ENCODE measurements around the gene ANKRD49.
A peak's percentile ranks its signal among the peaks of the same experiment; 100 is the strongest.
"Not testable (repeated sequence)": the region's sequence is repeated elsewhere in the genome, so short reads cannot be mapped to it uniquely, and the experiment has no call there.

The ANKRD49 gene, protein sequence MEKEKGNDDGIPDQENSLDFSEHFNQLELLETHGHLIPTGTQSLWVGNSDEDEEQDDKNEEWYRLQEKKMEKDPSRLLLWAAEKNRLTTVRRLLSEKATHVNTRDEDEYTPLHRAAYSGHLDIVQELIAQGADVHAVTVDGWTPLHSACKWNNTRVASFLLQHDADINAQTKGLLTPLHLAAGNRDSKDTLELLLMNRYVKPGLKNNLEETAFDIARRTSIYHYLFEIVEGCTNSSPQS

DNA sequence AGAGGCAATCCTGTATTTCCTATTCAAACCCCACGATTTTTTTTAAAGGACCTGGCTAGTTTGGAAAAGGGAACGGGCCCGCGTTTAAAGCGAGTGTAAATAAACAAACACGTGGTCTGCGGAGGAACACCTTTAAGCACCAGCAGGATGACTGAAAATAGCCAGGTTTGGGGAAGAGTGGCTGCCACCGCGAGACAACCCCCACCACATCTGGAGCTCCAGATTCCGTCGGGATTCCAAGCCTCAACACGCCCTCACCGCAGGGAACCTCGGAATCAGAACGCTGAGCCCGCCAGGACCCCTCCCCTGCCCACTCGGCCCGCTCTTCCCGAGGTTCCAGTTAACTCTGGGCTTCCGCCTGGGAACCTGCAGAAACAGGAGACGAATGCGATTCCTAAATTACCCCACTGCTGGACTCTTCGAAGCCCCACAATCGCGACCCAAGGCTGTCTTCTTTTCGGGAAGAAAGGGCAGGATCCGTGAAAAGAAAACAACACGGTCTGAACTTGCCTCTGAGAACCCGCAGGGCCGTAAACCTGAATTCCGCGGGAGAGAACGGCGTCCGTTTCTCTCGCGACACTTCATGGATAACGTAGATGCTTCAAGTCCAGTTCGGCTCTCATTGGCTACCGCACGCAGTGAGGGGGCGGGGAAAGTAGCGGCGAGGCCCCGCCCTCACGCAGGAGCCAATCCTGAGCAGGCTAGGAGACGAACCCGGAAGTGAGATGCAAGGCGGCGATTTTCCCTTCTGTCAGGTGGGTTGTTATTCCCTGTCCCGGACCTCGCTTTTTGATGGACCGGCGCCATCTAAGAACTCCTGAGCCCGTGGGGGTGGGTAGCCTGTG lies at the start of gene ANKRD49, which contains the start of gene MRE11:
Gene ANKRD49, plus strand, starts transcription at position 704 of the 845 bp plus-strand sequence. CDS start 2,710 bp downstream, outside the sequence.
Gene MRE11, minus strand, starts transcription at position 564 of the 845 bp plus-strand sequence. CDS start 1,043 bp downstream, outside the sequence.
- DNase-seq (ENCODE audit: low spot score), result peak; percentile 96

DNA sequence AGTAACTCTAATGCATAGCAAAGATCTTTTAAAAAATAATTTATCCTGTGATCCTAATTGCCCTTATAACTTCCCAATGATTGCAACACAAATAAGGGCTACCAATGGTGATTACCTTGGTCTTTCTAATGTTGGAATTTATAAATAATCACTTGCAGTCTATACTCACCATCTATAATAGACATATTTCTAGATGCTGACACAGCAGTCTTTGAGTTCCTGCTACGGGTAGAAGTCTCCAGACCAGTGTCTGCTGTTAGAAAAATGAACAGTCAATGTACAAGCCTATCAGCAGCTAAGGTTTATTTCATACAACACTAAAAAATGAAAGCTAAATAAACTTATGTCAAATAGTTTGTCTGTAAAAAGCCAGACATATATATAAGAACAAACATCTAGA lies 48.1 kb upstream of the ANKRD49 start:
- no peak for DNase-seq (ENCODE audit: low spot score)

DNA sequence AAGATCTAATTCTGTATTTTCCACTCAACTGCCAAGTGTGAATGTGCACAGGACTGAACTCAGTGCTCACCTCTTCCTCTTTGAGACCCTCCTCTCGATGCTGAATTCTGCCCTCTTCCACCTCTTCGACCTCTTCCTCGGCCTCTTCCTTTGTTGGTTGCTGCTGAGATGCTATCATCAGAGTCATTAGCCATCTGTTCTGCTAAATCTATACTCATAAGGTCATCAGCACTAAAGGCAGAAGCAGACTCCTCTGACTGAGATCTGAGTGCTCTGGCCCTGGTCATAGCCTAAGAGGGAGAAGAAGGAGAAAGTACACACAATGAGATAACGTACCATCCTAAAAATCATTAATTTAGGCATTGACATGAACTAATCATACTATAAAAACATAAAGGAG lies 46.6 kb upstream of the ANKRD49 start:
- no peak for DNase-seq (ENCODE audit: low spot score)

DNA sequence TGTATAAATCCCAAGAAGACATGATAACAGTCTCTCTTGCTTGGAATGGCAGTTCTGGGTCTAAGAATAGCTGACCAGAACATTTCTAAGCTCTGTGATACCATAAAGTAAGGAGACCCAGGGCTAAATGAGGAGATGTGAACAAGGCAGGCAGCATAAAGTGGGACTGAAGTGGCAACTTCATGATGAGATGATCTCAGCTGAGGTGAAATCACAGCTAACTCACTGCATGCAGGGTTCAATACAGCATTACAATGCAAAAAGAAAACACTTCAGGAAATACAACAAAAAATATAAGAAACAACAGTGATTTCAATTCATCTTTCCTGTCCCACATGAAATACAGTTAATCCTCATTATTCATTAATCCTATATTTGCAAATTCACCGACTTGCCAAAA lies 44.8 kb upstream of the ANKRD49 start:
- DNase-seq (ENCODE audit: low spot score), result no peak

DNA sequence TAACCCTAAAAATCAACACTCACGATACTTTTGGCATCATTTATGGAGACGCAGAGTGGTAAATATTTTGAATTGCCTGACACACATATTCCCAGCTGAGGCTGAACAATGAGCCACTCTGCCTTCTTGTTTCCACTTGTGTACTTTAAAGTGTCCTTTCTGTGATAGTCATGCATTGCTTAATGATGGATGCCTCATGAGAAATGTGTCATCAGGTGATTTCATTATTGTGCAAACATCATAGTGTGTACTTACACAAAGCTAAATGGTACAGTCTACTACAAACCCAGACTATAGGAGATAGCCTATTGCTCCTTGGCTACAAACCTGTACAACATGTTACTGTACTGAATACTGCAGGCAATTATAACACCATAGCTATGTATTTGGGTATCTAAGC lies 44.3 kb upstream of the ANKRD49 start:
- no peak for DNase-seq (ENCODE audit: low spot score)

DNA sequence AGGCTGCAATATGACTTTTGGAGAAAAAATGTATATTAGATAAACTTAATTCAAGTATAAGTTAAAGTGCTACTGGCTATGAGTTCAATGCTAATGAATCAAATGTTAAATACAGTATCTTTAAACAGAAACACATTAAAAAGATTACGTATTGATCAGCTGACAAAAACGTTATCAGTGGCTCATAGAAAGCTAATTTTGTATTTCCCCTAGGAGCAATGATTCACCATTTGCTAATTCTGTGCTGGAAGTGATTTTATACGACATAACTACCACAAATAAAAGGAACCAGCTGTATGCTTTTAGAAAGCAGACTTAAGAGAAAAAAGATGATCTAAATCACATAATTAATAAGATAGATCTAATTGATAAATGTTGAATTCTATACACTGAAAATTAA lies 43.7 kb upstream of the ANKRD49 start:
- DNase-seq (ENCODE audit: low spot score), result no peak

DNA sequence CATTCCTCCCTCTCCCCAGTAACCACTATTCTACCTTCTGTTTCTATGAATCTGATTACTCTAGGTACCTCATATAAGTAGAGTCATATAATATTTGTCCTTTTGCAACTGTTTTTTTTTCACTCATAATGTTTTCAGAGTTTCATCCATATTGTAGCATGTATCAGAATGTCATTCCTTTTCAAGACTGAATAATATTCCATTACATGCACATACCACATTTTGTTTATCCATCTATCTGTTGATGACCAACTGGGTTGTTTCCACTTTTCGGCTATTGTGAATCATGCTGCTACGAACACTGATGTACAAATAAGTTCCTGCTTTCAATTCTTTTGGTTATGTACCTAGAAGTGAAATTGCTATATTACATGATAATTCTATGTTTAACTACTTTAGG lies 40.8 kb upstream of the ANKRD49 start:
- no peak for DNase-seq (ENCODE audit: low spot score)

DNA sequence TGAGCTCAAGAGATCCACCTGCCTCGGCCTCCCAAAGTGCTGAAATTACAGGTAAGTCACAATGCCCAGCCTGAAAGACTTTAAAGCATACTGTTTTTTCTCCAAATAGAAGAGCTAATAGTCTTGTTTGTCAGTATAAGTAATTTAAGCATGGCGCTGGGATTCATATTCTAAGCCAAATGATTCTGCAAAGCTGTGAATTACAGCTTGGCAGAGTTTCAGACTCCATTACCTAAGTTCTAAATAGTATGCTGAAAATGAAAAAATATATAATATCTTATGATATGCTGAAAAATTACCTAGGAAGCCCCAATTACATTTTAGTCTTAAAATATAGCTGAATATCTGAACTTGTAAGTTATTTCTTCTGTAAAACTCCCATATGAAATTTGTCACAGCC lies 39.5 kb upstream of the ANKRD49 start:
- DNase-seq (ENCODE audit: low spot score), result no peak

DNA sequence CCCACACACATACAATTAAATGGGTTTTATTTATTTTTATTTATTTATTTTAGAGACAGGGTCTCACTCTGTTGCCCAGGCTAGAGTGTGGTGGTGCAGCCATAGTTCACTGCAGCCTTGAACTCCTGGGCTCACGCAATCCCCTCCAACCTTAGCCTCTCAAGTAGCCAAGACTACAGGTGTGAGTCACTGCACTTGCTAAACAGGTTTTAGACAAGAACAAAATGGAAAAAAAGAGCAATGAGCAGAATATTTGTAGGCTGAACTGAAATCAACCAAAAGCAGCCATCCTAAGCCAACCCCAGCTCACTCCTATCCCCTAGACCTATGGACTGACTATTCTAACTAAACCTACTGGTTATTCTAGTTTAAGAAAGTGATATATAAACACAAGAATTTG lies 37.9 kb upstream of the ANKRD49 start:
- DNase-seq (ENCODE audit: low spot score), result no peak

DNA sequence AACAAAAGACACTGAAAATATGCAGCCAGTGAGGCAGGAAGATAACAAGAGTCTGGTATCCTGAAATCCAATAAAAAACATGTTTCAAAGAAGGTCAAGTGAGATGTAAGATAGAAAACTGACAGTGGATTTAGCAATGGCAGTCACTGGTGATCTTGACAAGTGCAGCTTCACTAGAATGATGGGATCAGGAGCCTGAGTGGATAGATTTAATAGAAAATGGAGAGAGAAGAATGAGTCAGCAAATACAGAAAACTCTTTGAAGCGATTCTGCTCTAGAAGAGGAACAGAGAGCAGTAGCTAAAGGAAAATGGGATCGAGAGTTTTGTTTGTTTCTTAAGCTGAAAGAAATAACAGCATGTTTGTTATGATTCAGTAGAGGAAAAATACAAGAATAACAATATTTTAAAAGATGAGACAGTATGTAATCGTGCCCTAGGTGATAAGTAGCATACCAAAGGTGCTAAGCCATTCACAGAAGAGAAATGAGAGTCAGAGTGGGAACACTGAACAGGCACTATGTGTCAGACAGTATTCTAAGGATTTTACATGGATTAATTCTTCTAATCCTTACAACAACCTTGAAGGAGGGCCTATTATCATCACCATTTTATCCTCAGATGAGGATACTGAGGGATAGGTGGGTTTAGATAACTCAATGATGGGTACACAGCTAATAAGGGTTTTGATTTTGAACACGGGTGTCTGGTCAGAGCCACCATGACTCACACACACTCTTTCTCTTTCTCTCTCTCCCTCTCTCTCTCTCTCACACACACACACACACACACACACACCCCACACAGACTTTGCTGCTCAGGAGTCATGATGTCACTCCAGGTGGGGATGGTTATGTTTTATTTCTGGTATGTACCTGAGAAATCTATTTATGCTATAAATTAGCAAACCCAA lies 36.4 kb upstream of the ANKRD49 start:
- no peak for DNase-seq (ENCODE audit: low spot score)

DNA sequence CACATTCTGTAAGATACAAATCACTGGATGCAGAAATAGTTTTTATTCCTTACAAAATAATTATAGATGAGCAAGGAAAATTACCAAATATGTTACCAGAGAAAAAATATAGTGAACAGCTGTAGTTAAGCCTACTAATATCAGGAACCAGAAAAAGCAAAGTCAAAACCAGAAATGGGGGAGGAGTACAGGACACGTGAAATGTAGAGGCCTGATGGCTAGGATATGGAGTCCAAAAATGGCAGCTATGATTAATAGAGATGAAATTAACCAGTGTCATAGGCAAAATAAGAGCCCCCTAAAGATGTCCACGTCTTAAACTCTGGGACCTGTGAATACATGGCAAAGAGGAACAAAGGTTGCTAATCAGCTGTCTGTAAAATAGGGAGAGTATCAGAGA lies 34.2 kb upstream of the ANKRD49 start:
- no peak for DNase-seq (ENCODE audit: low spot score)

DNA sequence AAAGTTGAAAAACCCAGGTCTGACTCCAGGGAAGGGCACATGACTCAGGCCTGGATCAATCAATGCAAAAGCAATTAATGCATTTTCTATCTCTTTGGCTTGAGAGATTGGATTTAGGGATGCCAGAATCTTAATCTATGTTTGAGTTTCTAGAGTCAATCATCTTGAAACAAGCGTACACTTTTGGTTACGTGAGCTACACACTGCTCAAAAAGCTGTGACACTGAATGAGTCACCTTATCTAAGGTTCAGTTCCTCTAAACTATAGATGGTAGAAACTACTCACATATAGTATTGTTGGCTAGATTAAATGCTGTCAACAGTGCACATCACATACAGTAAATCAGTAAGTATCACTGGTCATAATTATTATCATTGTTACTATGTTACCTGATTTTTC lies 24.4 kb upstream of the ANKRD49 start:
- DNase-seq (ENCODE audit: low spot score), result no peak

DNA sequence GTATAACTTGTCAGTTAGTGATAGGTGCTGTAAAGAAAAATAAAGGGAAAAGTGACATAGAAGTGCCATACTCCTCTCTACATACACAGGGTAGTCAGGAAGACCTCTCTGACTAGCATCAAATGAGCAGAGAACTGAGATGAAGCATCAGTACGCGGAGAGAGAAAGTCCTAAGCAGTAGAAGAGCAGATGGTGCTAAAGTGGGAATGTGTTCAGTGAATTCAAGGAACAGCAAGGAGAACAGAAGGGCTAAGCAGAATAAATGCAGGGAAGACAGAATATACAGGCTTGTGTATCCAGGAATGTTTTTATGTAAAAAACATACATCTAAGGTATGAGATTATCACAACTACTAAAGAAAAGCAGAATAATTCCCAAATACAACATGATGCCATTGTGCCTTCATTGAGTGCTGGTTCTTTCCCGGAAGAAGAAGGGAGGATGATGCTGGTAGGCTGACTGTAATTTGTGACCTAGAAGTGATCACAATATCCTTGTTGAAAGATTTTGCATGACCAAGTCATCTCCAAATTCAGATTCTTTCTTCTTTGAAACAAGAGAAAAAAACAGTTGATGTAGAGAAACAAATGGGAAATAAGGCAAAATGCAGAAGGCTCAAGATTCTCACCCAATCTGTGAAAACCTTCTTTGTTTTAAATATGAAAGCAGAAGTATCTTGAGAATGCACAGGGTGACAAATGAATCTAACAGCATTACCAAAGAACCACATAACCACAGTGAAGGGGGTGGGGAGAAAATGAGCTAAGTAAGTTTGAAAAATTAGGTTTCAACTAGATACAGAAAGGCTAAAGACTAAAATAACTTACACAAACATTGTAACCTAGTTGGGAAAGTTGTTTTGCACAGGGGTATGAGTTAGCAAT lies 20.6 kb upstream of the ANKRD49 start:
- no peak for DNase-seq (ENCODE audit: low spot score)

DNA sequence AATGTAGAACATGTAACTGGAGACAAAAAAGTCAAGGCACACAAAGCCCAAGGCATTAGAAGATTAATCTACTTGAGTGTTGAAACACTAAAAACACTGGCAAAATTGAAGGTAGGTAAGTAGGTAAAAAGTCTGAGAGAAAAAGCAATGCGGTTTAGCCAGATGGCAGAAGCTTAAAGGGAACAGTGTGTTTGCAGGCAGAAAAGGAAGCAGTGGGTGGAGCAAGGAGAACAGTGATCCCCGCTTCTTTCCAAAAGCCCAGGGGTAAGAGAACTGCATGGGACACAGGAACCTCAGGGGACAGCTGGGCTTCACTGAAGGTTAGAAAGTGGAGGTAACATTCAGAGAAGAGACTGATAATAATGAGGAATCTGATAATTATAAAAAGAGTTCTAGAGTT lies 16.2 kb upstream of the ANKRD49 start:
- DNase-seq (ENCODE audit: low spot score), result no peak

DNA sequence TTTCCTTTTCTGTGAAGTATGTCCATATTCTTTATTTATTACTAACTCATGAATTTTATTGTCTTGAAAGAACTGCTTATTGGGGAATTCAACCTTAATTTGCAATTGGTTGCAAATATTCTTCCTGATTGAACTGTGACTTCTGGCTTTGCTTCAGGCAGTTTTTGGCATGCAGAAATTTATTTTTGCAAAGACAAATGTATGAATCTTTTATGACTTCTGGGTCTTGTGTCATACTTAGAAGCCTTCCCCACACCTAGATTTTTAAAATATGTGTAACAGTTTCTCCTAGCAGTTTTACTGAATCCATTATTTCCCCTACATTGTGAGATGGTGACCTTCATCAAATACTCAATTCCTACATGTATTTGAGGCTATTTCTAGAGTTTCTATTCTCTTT lies 12.4 kb upstream of the ANKRD49 start:
- DNase-seq (ENCODE audit: low spot score), result no peak

DNA sequence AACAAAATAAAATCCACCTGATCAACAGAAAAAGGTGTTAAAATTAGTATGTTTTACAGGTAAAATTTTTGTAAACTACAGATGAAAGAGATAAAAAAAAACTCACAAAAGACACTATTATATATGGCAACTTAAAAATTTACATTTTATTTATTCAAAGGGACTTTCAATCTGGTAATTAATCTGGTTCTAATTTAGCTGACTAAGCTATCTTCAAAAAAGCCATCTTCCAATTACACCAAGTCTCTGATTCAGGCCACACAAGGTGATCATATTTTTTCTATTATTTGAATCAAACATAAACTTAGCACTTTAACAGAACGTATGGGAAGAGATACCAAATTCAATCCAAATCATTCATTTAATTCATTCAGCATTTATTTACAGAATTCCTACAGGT lies 7.7 kb upstream of the ANKRD49 start:
- DNase-seq (ENCODE audit: low spot score), result no peak

DNA sequence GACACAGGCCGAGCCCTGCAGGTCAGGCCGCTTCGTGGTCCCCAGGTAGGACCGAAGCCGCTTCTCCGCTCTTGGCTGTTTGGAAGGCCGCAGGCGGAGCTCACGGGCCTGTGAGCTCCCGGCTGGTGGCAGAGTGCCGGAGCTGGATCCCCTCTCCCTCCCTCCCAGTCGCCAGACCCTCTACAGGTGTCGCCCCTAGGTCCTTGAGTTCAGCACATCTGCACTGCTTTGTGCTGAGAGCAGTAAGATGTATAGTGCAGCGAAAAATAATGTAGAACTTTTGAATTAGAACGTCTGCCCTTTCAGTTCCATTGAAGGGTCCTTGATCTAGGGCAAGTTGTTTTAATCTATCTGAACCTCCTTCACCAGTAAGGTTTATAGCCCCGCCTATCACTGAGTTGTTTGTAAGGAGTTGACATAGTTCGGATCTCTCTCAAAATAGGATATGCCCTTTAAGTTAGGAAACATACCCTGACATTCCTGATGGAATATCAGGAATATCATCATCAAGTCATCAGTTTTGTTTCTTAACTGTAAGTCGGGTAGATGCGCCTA lies 419 bp downstream of the ANKRD49 start:
- DNase-seq (ENCODE audit: low spot score), result no peak

DNA sequence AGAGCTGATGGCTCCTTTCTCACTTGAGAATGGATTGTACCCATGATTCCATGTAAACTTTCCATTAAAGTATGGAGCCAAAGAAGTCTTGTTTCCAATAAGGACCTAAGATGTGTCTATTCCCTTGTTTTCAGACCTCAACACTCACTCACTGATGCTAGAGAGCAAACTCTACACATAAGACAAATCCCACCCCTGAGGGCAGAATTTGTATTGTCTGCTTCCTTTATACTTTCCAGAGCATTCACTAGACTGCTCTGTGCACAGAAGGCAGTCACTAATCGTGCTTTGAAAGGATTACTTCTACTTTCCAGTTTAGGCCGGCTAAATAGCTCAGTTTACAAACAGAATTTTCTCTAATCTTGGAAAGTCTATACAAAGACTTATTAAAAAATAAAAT lies 6.4 kb downstream of the ANKRD49 start:
- DNase-seq (ENCODE audit: low spot score), result no peak

DNA sequence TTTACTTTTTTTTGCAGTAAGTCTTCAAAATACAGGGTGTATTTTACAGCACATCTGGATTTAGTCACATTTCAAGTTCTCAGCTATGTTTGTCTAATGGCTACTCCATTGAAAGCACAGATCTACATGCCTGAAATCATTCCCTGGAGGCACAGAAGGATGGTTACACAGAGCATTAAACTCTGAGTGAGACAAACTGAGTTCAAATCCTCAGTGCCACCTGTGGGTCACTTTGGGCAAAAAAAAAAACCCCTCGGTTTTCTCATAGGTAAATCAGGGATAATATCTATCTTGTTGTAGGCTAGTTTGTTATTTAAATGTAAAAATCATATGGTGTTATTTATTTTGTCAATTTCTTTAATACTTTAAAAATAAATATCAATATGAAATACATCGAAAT lies 7.7 kb downstream of the ANKRD49 start:
- no peak for DNase-seq (ENCODE audit: low spot score)

DNA sequence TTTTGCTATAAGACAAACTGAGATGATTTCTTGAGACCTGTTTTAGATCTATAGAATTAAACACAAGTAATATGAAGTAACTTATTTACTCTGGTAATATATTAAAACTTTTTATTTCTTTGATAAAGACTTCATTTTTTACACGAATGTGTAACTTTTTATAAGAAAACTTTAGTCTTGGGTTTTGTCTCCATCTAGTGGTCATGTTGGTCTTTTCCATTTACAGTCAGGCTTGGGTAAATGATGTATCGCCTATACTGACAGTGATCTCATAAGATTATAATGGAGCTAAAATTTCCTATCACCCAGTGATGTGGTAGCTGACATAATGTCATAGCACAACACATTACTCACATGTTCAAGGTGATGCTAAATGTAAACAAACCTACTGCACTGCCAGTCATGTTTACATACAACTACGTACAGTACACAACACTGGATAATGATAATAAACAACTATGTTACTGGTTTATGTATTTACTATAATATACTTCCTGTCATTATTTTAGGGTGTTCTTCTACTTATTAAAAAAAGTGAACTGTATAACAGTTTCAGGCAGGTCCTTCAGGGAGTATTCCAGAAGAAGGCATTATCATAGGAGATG lies 11.0 kb downstream of the ANKRD49 start:
- DNase-seq (ENCODE audit: low spot score), result no peak

DNA sequence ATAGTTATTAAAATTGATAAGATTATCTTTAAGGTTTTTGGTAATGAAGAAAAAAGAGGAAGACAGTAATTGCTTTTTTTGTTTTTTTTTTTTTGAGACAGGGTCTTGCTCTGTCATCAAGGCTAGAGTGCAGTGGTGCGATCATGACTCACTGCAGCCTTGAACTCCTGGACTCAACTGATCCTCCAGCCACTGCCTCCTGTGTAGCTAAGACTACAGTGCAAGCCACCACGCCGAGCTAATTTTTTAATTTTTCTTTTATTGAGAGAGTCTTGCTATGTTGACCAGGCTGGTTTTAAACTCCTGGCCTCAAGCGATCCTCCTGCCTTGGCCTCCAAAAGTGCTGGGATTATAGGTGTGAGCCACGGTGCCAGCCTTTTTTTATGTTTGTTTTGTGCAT lies 12.7 kb downstream of the ANKRD49 start:
- not testable (repeated sequence) for DNase-seq (ENCODE audit: low spot score)

Data from left forelimb (tissue), 1 donor.